A673 (cell line): ENCODE measurements around the gene ZBTB7B. TPM values are rescaled to one million over a fixed set of nuclear protein-coding genes. Genes with fewer than 3 reads are reported as not detected.

ENCODE experiments used
- BruUV-seq: library from RNA; stranded (reverse); fragments of 400-500 nt; replicated peaks from 2 replicates; lab custom pipeline; 2021; lab: Mats Ljungman, UMichigan
- CTCF ChIA-PET: fragments of 300-600 bp; sonication (Branson Sonifier 250); formaldehyde crosslinking; loops from one replicate; lab custom pipeline; 2022; ENCODE audit warnings: antibody characterized with exemption; lab: Charles Lee
- POLR2A ChIA-PET: fragments of 300-600 bp; sonication (Branson Sonifier 250); formaldehyde crosslinking; loops from one replicate; lab custom pipeline; 2022; ENCODE audit warnings: antibody characterized with exemption; ENCODE audit not compliant: low non-redundant PET; lab: Charles Lee
- DNase-seq: peaks from one replicate; pipeline ENCODE4 v3.0.0-alpha.2; 2015; ENCODE audit warnings: low spot score
- H3K27ac ChIP-seq: fragments of 200-600 bp; sonication (generic); 2 replicates; pipeline ENCODE4 v1.5.1; 2016; ENCODE audit warnings: mixed run types, low read depth, mild to moderate bottlenecking, mixed read lengths, antibody characterized with exemption, low read length; ENCODE audit not compliant: poor library complexity, severe bottlenecking
- H3K27me3 ChIP-seq: fragments of 200-600 bp; sonication (generic); replicated peaks from 2 replicates; pipeline ENCODE4 v1.6.1; 2017; ENCODE audit warnings: mixed run types, low read depth, mild to moderate bottlenecking, mixed read lengths, antibody characterized with exemption, low read length; ENCODE audit not compliant: insufficient read depth, poor library complexity
- H3K36me3 ChIP-seq: fragments of 200-600 bp; sonication (generic); 2 replicates; pipeline ENCODE4 v1.6.1; 2016; ENCODE audit warnings: mixed run types, mild to moderate bottlenecking, mixed read lengths, antibody characterized with exemption, low read length; ENCODE audit not compliant: insufficient read depth, poor library complexity, severe bottlenecking
- H3K4me1 ChIP-seq: fragments of 200-600 bp; sonication (generic); 2 replicates; pipeline ENCODE4 v1.6.1; 2017; ENCODE audit warnings: mixed run types, mild to moderate bottlenecking, mixed read lengths, antibody characterized with exemption, low read length; ENCODE audit not compliant: insufficient read depth, poor library complexity, severe bottlenecking
- H3K4me3 ChIP-seq: fragments of 200-600 bp; sonication (generic); 2 replicates; pipeline ENCODE4 v1.5.1; 2016; ENCODE audit warnings: low read depth, mixed run types, mild to moderate bottlenecking, mixed read lengths, low read length; ENCODE audit not compliant: poor library complexity, severe bottlenecking
- H3K9me3 ChIP-seq: fragments of 200-600 bp; sonication (generic); 2 replicates; pipeline ENCODE4 v1.6.1; 2016; ENCODE audit warnings: mixed run types, low read depth, mild to moderate bottlenecking, mixed read lengths, antibody characterized with exemption, low read length; ENCODE audit not compliant: poor library complexity, severe bottlenecking
- EZH2 ChIP-seq: fragments of 200-600 bp; sonication (generic); IDR thresholded peaks from 2 replicates; pipeline ENCODE4 v1.6.1; 2017; ENCODE audit warnings: borderline replicate concordance, low read depth, mild to moderate bottlenecking, mixed read lengths, antibody characterized with exemption, low read length; ENCODE audit not compliant: poor library complexity, severe bottlenecking
- intact Hi-C: fragments of 100-400 bp; cut with micrococcal nuclease; formaldehyde crosslinking; loops from one replicate; pipeline ENCODE4 v1.10.0; 2022; ENCODE audit not compliant: unreplicated experiment
- total RNA-seq: library from RNA; stranded (reverse); gene quantifications from 2 replicates; pipeline ENCODE4 v1.2.3, GENCODE V29; 2021
- TF ChIP-seq, protein P1 (sequence below): fragments of 300-800, 200-600 bp; sonication (generic); conservative IDR thresholded peaks from 2 replicates; pipeline ENCODE4 v1.5.1; 2017; ENCODE audit warnings: low read depth, mild to moderate bottlenecking, antibody characterized with exemption, low read length, moderate library complexity, mixed read lengths

ZBTB7B gene
- total RNA-seq, 1 experiment from 2014 or later: 19.2 TPM

DNA sequence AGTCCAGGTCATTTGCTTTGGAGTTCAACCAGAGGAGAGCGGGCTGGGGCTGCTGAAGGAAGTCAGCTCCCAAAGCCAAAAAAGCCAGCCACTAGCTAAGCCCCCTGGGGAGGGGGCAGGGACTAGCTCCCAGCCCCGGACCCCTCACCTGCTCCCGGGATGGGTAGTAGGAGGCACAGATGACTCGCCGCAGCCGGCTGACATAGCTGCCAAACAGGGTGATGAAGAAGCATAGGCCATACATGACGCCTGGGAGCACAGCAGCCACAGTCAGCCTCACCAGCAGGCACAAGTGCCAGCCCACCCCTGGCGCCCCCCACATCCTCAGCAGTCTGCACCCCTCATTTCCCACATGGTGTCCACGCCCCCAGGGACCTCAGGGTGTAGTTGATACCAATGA is 23.6 kb downstream of the ZBTB7B start:
- BruUV-seq: no TSS peak
- CTCF ChIA-PET: no interaction called here
- intact Hi-C loops: no loop called here

DNA sequence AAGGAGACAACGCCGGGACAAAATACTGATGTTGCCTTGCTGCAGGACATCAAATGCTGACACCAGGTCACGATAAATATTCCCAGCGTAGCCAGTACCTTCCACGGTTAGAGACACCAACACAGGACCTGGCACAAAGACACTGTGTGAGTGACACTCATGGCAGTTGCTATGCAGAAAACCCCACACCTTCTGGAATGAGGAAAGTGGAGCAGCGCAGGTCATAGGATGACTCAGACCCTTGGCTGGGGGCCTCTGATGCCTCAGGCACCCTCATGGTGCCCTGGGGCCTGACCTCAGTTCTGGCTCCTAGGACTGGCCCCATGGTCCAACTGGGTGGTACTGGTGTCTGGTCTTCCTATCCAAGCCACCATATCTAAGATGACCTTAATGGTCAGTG is 24.0 kb downstream of the ZBTB7B start:
- intact Hi-C loops: no loop called here

More for the DNA sequence above, 23.6 kb downstream of the ZBTB7B start:
- Histone ChIP-seq H3K27ac (no peak overlapping the region), H3K27me3 (no peaks in the 10 kb centered on the region), H3K4me1 (no peaks in the 10 kb centered on the region), H3K9me3 (no peaks in the 10 kb centered on the region), H3K4me3 (no peak overlapping the region), H3K36me3 (no peaks in the 10 kb centered on the region)
- TF ChIP-seq, protein P1, sequence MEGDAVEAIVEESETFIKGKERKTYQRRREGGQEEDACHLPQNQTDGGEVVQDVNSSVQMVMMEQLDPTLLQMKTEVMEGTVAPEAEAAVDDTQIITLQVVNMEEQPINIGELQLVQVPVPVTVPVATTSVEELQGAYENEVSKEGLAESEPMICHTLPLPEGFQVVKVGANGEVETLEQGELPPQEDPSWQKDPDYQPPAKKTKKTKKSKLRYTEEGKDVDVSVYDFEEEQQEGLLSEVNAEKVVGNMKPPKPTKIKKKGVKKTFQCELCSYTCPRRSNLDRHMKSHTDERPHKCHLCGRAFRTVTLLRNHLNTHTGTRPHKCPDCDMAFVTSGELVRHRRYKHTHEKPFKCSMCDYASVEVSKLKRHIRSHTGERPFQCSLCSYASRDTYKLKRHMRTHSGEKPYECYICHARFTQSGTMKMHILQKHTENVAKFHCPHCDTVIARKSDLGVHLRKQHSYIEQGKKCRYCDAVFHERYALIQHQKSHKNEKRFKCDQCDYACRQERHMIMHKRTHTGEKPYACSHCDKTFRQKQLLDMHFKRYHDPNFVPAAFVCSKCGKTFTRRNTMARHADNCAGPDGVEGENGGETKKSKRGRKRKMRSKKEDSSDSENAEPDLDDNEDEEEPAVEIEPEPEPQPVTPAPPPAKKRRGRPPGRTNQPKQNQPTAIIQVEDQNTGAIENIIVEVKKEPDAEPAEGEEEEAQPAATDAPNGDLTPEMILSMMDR: no peak
- no peak for TF ChIP-seq EZH2
- no peak for DNase-seq
- POLR2A ChIA-PET: no interaction called here

DNA sequence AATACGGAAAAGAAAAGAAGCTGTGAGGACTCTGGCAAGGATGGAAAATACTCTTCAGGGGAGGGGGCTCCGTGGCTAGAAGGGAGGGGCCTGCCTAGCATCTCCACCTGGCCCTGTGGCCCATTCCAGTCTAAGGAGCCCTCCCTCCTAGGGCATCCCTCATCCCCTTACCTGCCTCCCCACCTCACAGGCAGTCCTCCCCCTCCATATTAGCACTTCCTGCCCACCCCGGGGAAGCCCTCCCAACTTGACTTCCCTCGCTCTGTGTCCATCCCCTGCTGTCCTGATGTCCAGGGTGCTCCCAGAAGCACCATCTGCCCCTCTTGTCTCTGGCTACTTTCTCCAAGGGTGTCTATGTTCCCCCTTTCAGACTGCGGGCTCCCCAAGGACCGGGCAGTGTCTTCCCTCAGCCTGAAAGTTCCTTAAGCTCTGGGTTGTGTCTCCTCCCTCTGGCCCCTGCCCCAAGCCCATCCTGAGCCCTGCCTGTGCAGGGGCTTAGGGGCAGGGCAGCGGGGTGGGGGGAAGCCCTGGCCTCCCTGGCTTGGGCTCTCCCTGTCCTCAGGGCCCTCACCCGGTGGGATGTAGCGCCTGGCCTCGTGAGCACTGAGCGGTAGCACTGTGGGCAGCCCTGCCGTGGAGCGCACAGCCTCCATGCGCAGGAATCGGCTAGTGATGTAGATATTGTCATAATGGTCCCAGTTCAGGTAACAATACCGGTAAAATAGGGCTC is 27.1 kb downstream of the ZBTB7B start:
- POLR2A ChIA-PET: no interaction called here

More for the DNA sequence above, 24.0 kb downstream of the ZBTB7B start:
- DNase-seq: no peak
- no TSS peak for BruUV-seq
- ChIA-PET POLR2A (no interaction called here), CTCF (no interaction called here)
- Histone ChIP-seq H3K36me3 (no peaks in the 10 kb centered on the region), H3K9me3 (no peaks in the 10 kb centered on the region), H3K4me3 (no peak overlapping the region), H3K27ac (no peak overlapping the region), H3K27me3 (no peaks in the 10 kb centered on the region), H3K4me1 (no peaks in the 10 kb centered on the region)
- TF ChIP-seq EZH2: no peak
- TF ChIP-seq, protein P1: no peak

More for the DNA sequence above, 27.1 kb downstream of the ZBTB7B start:
- Histone ChIP-seq H3K9me3 (no peaks in the 10 kb centered on the region), H3K36me3 (no peaks in the 10 kb centered on the region), H3K27ac (no peak overlapping the region), H3K27me3 (no peaks in the 10 kb centered on the region), H3K4me3 (no peak overlapping the region), H3K4me1 (no peaks in the 10 kb centered on the region)
- CTCF ChIA-PET: interaction anchor here (1.4 kb wide), 1 partner anchor 12 kb away, joined by 6 read pairs; no protein-coding TSS in a partner anchor
- no peak for TF ChIP-seq EZH2
- TF ChIP-seq, protein P1: no peak
- BruUV-seq: no TSS peak
- DNase-seq: no peak
- intact Hi-C loops: no loop called here
